ENCODE measurements around the gene CDH1. TPM values are rescaled to one million over a fixed set of nuclear protein-coding genes. Genes with fewer than 3 reads are reported as not detected.
"Not testable (repeated sequence)": the region's sequence is repeated elsewhere in the genome, so short reads cannot be mapped to it uniquely, and the experiment has no call there.

The CDH1 gene
- total RNA-seq, 4 donors from 2014 or later = 190 to 551 (median 434) TPM

GRCh38 chr16:68833251-68833650, 96.2 kb downstream of the CDH1 start:
- intact Hi-C loops (cut with DNase I; ENCODE audit: low total_unique reads) = no loop called here
- no peak for TF ChIP-seq EP300 (IDR thresholded peaks at IDR 0.05; ENCODE audit: low read depth)
- no peak for TF ChIP-seq POLR2AphosphoS5 (IDR thresholded peaks at IDR 0.05)
- Histone ChIP-seq H3K9me3 (no peaks in the 10 kb centered on the region), H3K27ac (no peak overlapping the region), H3K36me3 (no peaks in the 10 kb centered on the region), H3K4me1 (no peaks in the 10 kb centered on the region), H3K27me3 (no peaks in the 10 kb centered on the region), H3K4me3 (no peak overlapping the region)
- WGBS, 2 donors (ENCODE audit: low coverage in 1 of 2) = 83 to 93% methylated on average over 9 to 14 of the region's 14 CpGs
- in situ Hi-C loops (cut with MboI; ENCODE audit: low pct_ligation_motif_present in 1 of 4, low pct_unique_long_range_greater_than_20kb in 1 of 4, low sequenced_read_pairs in 3 of 4) = no loop called here
- no peak for DNase-seq

GRCh38 chr16:68834550-68834949, 97.5 kb downstream of the CDH1 start:
- no peaks in the 10 kb centered on the region for H3K9me3 ChIP-seq
- H3K27ac ChIP-seq = no peak overlapping the region
- no peak overlapping the region for H3K4me3 ChIP-seq
- TF ChIP-seq EP300 (IDR thresholded peaks at IDR 0.05; ENCODE audit: low read depth) (no peak), POLR2A (IDR thresholded peaks at IDR 0.05) (no peak), CTCF (IDR thresholded peaks at IDR 0.05) (no peak), POLR2AphosphoS5 (IDR thresholded peaks at IDR 0.05) (no peak)
- H3K27me3 ChIP-seq = no peaks in the 10 kb centered on the region
- no peaks in the 10 kb centered on the region for H3K36me3 ChIP-seq
- peaks cover 0 to 7% (median 2%) of the 10 kb centered on the region in 4 donors for H3K4me1 ChIP-seq
- 83 to 100% methylated on average over 1 of the region's 1 CpG for WGBS, 2 donors (ENCODE audit: low coverage in 1 of 2)
- intact Hi-C loops (cut with DNase I; ENCODE audit: low total_unique reads) = no loop called here
- in situ Hi-C loops (cut with MboI; ENCODE audit: low pct_ligation_motif_present in 1 of 4, low pct_unique_long_range_greater_than_20kb in 1 of 4, low sequenced_read_pairs in 3 of 4) = no loop called here
- DNase-seq = no peak

GRCh38 chr16:68835970-68836369, 98.9 kb downstream of the CDH1 start:
- Histone ChIP-seq H3K27ac (no peak overlapping the region), H3K4me3 (no peak overlapping the region), H3K9me3 (no peaks in the 10 kb centered on the region), H3K27me3 (no peaks in the 10 kb centered on the region), H3K36me3 (no peaks in the 10 kb centered on the region), H3K4me1 (peaks cover 0 to 11% (median 4%) of the 10 kb centered on the region in 4 donors)
- intact Hi-C loops (cut with DNase I; ENCODE audit: low total_unique reads) = no loop called here
- 82 to 86% methylated on average over 2 to 5 of the region's 5 CpGs for WGBS, 2 donors (ENCODE audit: low coverage in 1 of 2)
- DNase-seq = no peak
- TF ChIP-seq CTCF (IDR thresholded peaks at IDR 0.05) (no peak), POLR2A (IDR thresholded peaks at IDR 0.05) (no peak), POLR2AphosphoS5 (IDR thresholded peaks at IDR 0.05) (no peak), EP300 (IDR thresholded peaks at IDR 0.05; ENCODE audit: low read depth) (no peak)
- in situ Hi-C loops (cut with MboI; ENCODE audit: low pct_ligation_motif_present in 1 of 4, low pct_unique_long_range_greater_than_20kb in 1 of 4, low sequenced_read_pairs in 3 of 4) = no loop called here

GRCh38 chr16:68839831-68840230, 102.7 kb downstream of the CDH1 start:
- no peak for DNase-seq
- Histone ChIP-seq H3K36me3 (no peaks in the 10 kb centered on the region), H3K27ac (no peak overlapping the region), H3K4me1 (peaks cover 0 to 21% (median 7%) of the 10 kb centered on the region in 4 donors), H3K4me3 (no peak overlapping the region), H3K27me3 (no peaks in the 10 kb centered on the region), H3K9me3 (no peaks in the 10 kb centered on the region)
- in situ Hi-C loops (cut with MboI; ENCODE audit: low pct_ligation_motif_present in 1 of 4, low pct_unique_long_range_greater_than_20kb in 1 of 4, low sequenced_read_pairs in 3 of 4) (loop anchor here in 1 of 4 donors (10.0 kb wide), 1 partner anchor 285 kb away; no protein-coding TSS in a partner anchor), intact Hi-C loops (cut with DNase I; ENCODE audit: low total_unique reads) (loop anchor here (10.0 kb wide), 1 partner anchor 265 kb away; the partner anchor contains the start of gene HAS3)
- 44% methylated on average over 4 of the region's 4 CpGs; no CpG with 5 or more reads in 1 of the 2 donors for WGBS, 2 donors (ENCODE audit: low coverage in 1 of 2)
- peak in 1 of 3 donors; percentile 64 for TF ChIP-seq POLR2AphosphoS5 (IDR thresholded peaks at IDR 0.05)
- TF ChIP-seq POLR2A (IDR thresholded peaks at IDR 0.05) = no peak

GRCh38 chr16:68842964-68843481, 105.9 kb downstream of the CDH1 start:
- H3K4me1 ChIP-seq = peaks cover 0 to 26% (median 11%) of the 10 kb centered on the region in 4 donors
- in situ Hi-C loops (cut with MboI; ENCODE audit: low pct_ligation_motif_present in 1 of 4, low pct_unique_long_range_greater_than_20kb in 1 of 4, low sequenced_read_pairs in 3 of 4) (loop anchor here in 1 of 4 donors (10.0 kb wide), 1 partner anchor 282 kb away; no protein-coding TSS in a partner anchor), intact Hi-C loops (cut with DNase I; ENCODE audit: low total_unique reads) (loop anchor here (10.0 kb wide), 1 partner anchor 262 kb away; the partner anchor contains the start of gene HAS3)
- peak overlapping the region; percentile 55 to 97 (median 68) for H3K4me3 ChIP-seq
- H3K27me3 ChIP-seq, H3K9me3 ChIP-seq, H3K36me3 ChIP-seq, DNase-seq: not testable (repeated sequence)
- H3K27ac ChIP-seq = peak overlapping the region; percentile 80 to 89 (median 84)
- WGBS, 2 donors (ENCODE audit: low coverage in 1 of 2) = 42 to 65% methylated on average over 14 to 23 of the region's 23 CpGs
